CD4-positive, alpha-beta memory T cell (primary cell): ENCODE results near the gene GABRA4. TPM values are rescaled to one million over a fixed set of nuclear protein-coding genes. Genes with fewer than 3 reads are reported as not detected.
A peak's percentile ranks its signal among the peaks of the same experiment; 100 is the strongest.

Source experiments
- CTCF ChIA-PET: fragments of 350-600 bp; sonication (Branson Sonifier 250); formaldehyde crosslinking; loops from one replicate; lab custom pipeline; 2021; ENCODE audit warnings: inconsistent platforms; ENCODE audit not compliant: partially characterized antibody; lab: Charles Lee
- POLR2A ChIA-PET: fragments of 350-600 bp; sonication (Branson Sonifier 250); formaldehyde crosslinking; loops from one replicate; lab custom pipeline; 2021; ENCODE audit not compliant: partially characterized antibody; lab: Charles Lee
- DNase-seq, 5 donors: peaks; one replicate each; pipeline versions ENCODE4 v3.0.0 to v3.0.0-alpha.2; 2020 to 2022; ENCODE audit warnings: mixed read lengths in 1 of 5
- H3K27ac ChIP-seq: one replicate; pipeline ENCODE4 v1.7.0; 2013; ENCODE audit warnings: low read depth, low read length
- H3K27me3 ChIP-seq: 2 replicates; pipeline ENCODE4 v1.7.0; 2013; ENCODE audit warnings: mild to moderate bottlenecking, low read length, moderate library complexity; ENCODE audit not compliant: insufficient read depth
- H3K36me3 ChIP-seq: 2 replicates; pipeline ENCODE4 v1.7.0; 2013; ENCODE audit warnings: mild to moderate bottlenecking, low read length, moderate library complexity; ENCODE audit not compliant: insufficient read depth
- H3K4me1 ChIP-seq: 2 replicates; pipeline ENCODE4 v1.7.0; 2013; ENCODE audit warnings: mild to moderate bottlenecking, low read length, moderate library complexity; ENCODE audit not compliant: insufficient read depth
- H3K4me3 ChIP-seq, 2 donors: one replicate each; pipeline ENCODE4 v1.7.0; 2013; ENCODE audit warnings: low read length in 2 of 2, mild to moderate bottlenecking in 1 of 2
- H3K9me3 ChIP-seq, 2 donors: one replicate each; pipeline ENCODE4 v1.7.0; 2013; ENCODE audit warnings: low read length in 2 of 2, control low read depth in 1 of 2; ENCODE audit not compliant: control insufficient read depth in 1 of 2
- H3K27ac Mint-ChIP-seq, 7 donors: one replicate each; pipeline ENCODE4 v1.8.0; 2020 to 2021; ENCODE audit warnings: mixed read lengths in 7 of 7, mild to moderate bottlenecking in 6 of 7, inconsistent platforms in 3 of 7, moderate library complexity in 3 of 7
- H3K27me3 Mint-ChIP-seq, 2 donors: one replicate each; pipeline ENCODE4 v1.8.0; 2020 to 2021; ENCODE audit warnings: mixed read lengths in 2 of 2
- H3K36me3 Mint-ChIP-seq, 2 donors: one replicate each; pipeline ENCODE4 v1.8.0; 2020 to 2021; ENCODE audit warnings: mixed read lengths in 2 of 2, inconsistent platforms in 1 of 2, mild to moderate bottlenecking in 1 of 2
- H3K4me1 Mint-ChIP-seq, 4 donors: one replicate each; pipeline ENCODE4 v1.8.0; 2020 to 2021; ENCODE audit warnings: mixed read lengths in 4 of 4, mild to moderate bottlenecking in 1 of 4
- H3K4me3 Mint-ChIP-seq, 8 donors: one replicate each; pipeline ENCODE4 v1.8.0; 2020 to 2021; ENCODE audit warnings: mixed read lengths in 8 of 8, mild to moderate bottlenecking in 7 of 8, moderate library complexity in 6 of 8, inconsistent platforms in 3 of 8
- H3K9me3 Mint-ChIP-seq, 8 donors: one replicate each; pipeline ENCODE4 v1.8.0; 2020 to 2021; ENCODE audit warnings: mixed read lengths in 8 of 8, mild to moderate bottlenecking in 5 of 8, inconsistent platforms in 3 of 8, moderate library complexity in 1 of 8
- intact Hi-C: fragments of 100-400 bp; cut with micrococcal nuclease; formaldehyde crosslinking; loops from one replicate; pipeline ENCODE4 v1.15.1; 2023
- polyA plus RNA-seq, 2 donors: library from polyadenylated mRNA; unstranded; fragments of 300-500 nt; fragmentation: Illumina TruSeq; gene quantifications; one replicate each; pipeline ENCODE4 v1.2.3, GENCODE V29; 2021
- total RNA-seq, 2 experiments: library from RNA; stranded (reverse); gene quantifications; one replicate each; pipeline ENCODE4 v1.2.3, GENCODE V29; 2021

The GABRA4 gene
- total and polyA plus RNA-seq, 4 experiments from 2014 or later, result not detected

DNA sequence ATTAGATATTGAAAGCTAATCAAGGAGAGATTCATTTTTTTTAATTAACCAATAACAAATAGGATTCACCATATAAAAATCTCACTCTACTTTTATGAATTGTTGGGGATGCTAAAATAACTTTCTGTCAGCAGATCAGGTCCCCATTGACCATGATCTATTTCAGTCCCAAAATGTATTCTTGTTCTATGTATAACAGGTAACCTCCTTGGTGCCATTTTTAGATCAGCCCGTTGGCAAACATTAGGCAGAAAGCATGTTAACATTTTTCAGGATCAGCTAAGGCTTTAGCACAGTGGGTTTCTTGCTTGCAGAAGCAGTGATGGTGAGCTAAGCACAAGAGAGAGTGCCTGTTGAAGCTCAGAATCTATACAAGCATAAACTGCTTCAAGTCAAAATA is 43.6 kb downstream of the GABRA4 start:
- Mint-ChIP-seq H3K27me3 (no peaks in the 10 kb centered on the region), H3K4me1 (no peaks in the 10 kb centered on the region), H3K9me3 (peaks cover 0 to 1% (median 0%) of the 10 kb centered on the region in 8 donors), H3K36me3 (no peaks in the 10 kb centered on the region), H3K4me3 (no peak overlapping the region), H3K27ac (no peak overlapping the region)
- Histone ChIP-seq H3K4me3 (no peak overlapping the region), H3K27me3 (no peaks in the 10 kb centered on the region), H3K27ac (no peak overlapping the region), H3K36me3 (no peaks in the 10 kb centered on the region), H3K4me1 (no peaks in the 10 kb centered on the region), H3K9me3 (no peaks in the 10 kb centered on the region)
- DNase-seq, result no peak
- intact Hi-C loops, result no loop called here
- ChIA-PET POLR2A (no interaction called here), CTCF (interaction anchor here (1.5 kb wide), 1 partner anchor 24 kb away, joined by 4 read pairs; no protein-coding TSS in a partner anchor)

DNA sequence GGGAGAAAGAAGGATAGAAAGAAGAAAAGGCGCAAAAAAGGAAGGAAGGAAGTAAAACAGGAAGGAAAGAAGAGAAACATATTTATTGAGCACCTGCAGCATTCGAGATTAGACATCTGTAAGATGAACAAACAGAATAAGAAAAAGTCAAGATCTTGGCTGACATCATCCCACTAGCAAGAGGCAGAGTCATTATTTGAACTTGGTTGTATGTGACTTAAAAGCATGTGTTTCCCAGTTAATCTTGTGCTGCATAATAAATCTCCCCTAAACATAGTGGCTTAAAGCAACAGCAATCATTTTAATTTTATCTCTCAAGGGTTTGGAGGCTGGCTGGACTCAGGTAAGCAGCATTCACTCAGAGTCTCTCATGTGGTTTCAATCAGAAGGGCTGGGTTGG is 45.8 kb downstream of the GABRA4 start:
- Histone ChIP-seq H3K27ac (no peak overlapping the region), H3K4me1 (no peaks in the 10 kb centered on the region), H3K36me3 (no peaks in the 10 kb centered on the region), H3K4me3 (no peak overlapping the region), H3K9me3 (no peaks in the 10 kb centered on the region), H3K27me3 (no peaks in the 10 kb centered on the region)
- Mint-ChIP-seq H3K36me3 (no peaks in the 10 kb centered on the region), H3K27me3 (peaks cover 1 to 3% of the 10 kb centered on the region in 2 donors), H3K4me3 (no peak overlapping the region), H3K9me3 (peaks cover 0 to 1% (median 0%) of the 10 kb centered on the region in 8 donors), H3K27ac (no peak overlapping the region), H3K4me1 (no peaks in the 10 kb centered on the region)
- intact Hi-C loops, result no loop called here
- no peak for DNase-seq
- ChIA-PET POLR2A (no interaction called here), CTCF (no interaction called here)

DNA sequence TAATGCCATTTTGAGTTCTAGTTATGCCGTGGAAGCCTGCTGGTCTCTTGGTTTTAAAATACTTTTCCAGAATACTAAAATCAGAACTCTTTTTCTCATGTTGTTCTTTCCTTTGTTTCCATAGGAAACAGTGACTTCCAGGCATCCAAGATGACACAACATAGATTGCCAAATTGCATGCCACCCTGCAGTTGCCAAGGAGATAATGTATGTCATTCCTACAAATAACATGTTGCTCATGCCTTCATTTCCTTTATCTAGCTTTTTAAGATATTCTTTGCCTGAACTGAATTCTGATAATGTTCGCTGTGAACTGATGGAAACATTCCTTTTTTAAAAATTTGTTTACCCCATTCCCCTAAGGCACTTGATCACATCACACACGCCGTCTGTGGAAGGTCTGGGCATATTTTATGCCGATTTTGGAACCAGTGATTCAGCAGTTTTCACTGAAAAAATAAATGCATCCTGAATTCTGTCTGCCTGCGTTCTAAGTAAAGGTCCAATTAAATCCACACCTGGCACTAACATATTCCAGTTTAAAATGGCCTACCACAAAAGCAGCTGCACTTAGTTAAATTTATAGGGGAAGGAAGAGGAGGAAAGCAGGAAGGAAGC is 46.4 kb downstream of the GABRA4 start:
- no peaks in the 10 kb centered on the region for H3K9me3 ChIP-seq
- no peak overlapping the region for H3K4me3 ChIP-seq
- no peaks in the 10 kb centered on the region for H3K36me3 ChIP-seq
- Mint-ChIP-seq H3K9me3 (peaks cover 0 to 1% (median 0%) of the 10 kb centered on the region in 8 donors), H3K27me3 (peaks cover 1 to 3% of the 10 kb centered on the region in 2 donors), H3K4me3 (no peak overlapping the region), H3K36me3 (no peaks in the 10 kb centered on the region), H3K27ac (peak overlapping the region in 1 of 7 donors; percentile 22), H3K4me1 (no peaks in the 10 kb centered on the region)
- DNase-seq, result no peak
- no peaks in the 10 kb centered on the region for H3K4me1 ChIP-seq
- ChIA-PET CTCF (no interaction called here), POLR2A (no interaction called here)
- intact Hi-C loops, result no loop called here
- no peak overlapping the region for H3K27ac ChIP-seq
- no peaks in the 10 kb centered on the region for H3K27me3 ChIP-seq

DNA sequence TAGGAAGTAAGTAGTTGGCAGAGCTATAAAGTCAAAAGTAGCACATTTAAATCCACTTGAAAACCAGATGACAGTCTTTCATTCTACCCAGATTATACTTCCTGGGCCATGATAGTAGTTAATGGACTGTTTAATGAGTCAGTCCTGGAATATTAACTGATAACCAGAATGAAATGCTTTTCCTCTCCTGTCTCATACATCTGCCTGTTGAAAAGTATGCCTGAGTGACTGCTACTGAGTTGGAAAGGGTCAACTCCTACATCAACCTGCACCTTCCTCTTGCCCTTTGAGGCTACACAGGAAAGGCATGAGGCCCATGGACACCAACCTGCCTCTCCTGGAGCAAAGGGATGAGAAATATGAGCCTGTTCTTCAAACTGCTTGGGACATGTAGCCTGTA is 48.3 kb downstream of the GABRA4 start:
- Mint-ChIP-seq H3K27me3 (peaks cover 1 to 3% of the 10 kb centered on the region in 2 donors), H3K4me3 (no peak overlapping the region), H3K36me3 (no peaks in the 10 kb centered on the region), H3K27ac (no peak overlapping the region), H3K9me3 (peaks cover 0 to 1% (median 0%) of the 10 kb centered on the region in 8 donors), H3K4me1 (no peaks in the 10 kb centered on the region)
- CTCF ChIA-PET, result no interaction called here
- Histone ChIP-seq H3K9me3 (no peaks in the 10 kb centered on the region), H3K36me3 (no peaks in the 10 kb centered on the region), H3K27me3 (no peaks in the 10 kb centered on the region), H3K27ac (no peak overlapping the region), H3K4me3 (no peak overlapping the region), H3K4me1 (no peaks in the 10 kb centered on the region)
- no peak for DNase-seq
- POLR2A ChIA-PET, result no interaction called here
- intact Hi-C loops, result no loop called here

DNA sequence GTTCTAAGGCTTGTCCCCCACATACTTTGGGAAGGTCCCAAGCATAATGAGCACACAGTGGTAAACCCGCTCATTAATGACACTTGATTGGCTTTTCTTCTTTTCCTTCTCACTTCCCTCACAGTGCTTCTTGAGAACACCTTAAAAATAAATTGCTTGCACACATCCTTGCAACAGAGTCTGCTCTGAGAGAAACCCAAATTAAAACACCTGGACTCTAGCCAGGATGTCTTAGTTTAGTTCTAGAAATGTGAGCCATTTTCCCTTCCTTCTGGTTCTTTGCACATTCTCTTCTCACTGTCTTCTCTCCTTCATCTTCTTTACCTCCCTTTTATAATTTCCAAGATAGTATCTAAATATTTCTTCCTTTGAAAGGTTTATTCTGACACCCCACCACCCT is 49.0 kb downstream of the GABRA4 start:
- no peak overlapping the region for H3K27ac ChIP-seq
- no peak overlapping the region for H3K4me3 ChIP-seq
- H3K27me3 ChIP-seq, result no peaks in the 10 kb centered on the region
- H3K9me3 ChIP-seq, result no peaks in the 10 kb centered on the region
- Mint-ChIP-seq H3K27ac (no peak overlapping the region), H3K4me1 (no peaks in the 10 kb centered on the region), H3K9me3 (peaks cover 0 to 1% (median 0%) of the 10 kb centered on the region in 8 donors), H3K4me3 (no peak overlapping the region), H3K36me3 (no peaks in the 10 kb centered on the region), H3K27me3 (peaks cover 1 to 3% of the 10 kb centered on the region in 2 donors)
- H3K36me3 ChIP-seq, result no peaks in the 10 kb centered on the region
- no peak for DNase-seq
- intact Hi-C loops, result no loop called here
- CTCF ChIA-PET, result no interaction called here
- POLR2A ChIA-PET, result no interaction called here
- no peaks in the 10 kb centered on the region for H3K4me1 ChIP-seq

DNA sequence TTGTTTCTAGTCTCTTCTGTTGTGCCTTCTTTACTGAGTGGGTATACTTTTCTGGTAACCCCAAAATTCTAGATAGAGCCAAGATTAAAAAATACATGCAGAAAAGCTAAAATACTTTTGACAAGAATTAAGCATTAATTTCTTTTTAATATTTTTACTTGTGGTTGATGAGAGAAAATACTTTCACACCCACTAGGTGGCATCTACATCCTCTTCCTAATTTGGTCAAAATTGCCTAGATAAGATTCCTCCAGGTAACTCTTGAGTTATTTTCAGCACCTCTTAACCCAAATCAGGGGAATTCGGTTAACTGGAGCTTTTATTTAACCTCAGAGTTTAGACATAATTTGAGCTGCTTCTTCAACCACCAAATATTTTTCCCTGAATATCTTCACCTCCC is 55.9 kb downstream of the GABRA4 start:
- no peaks in the 10 kb centered on the region for H3K36me3 Mint-ChIP-seq
- Histone ChIP-seq H3K27me3 (no peaks in the 10 kb centered on the region), H3K9me3 (no peaks in the 10 kb centered on the region), H3K4me3 (no peak overlapping the region), H3K36me3 (no peaks in the 10 kb centered on the region), H3K4me1 (no peaks in the 10 kb centered on the region), H3K27ac (no peak overlapping the region)
- ChIA-PET POLR2A (no interaction called here), CTCF (interaction anchor here (1.3 kb wide), 1 partner anchor 9 kb away, joined by 4 read pairs; no protein-coding TSS in a partner anchor)
- intact Hi-C loops, result no loop called here
- no peak for DNase-seq
- no peaks in the 10 kb centered on the region for H3K4me1 Mint-ChIP-seq
- H3K4me3 Mint-ChIP-seq, result no peak overlapping the region
- no peak overlapping the region for H3K27ac Mint-ChIP-seq
- no peaks in the 10 kb centered on the region for H3K27me3 Mint-ChIP-seq
- H3K9me3 Mint-ChIP-seq, result no peaks in the 10 kb centered on the region

DNA sequence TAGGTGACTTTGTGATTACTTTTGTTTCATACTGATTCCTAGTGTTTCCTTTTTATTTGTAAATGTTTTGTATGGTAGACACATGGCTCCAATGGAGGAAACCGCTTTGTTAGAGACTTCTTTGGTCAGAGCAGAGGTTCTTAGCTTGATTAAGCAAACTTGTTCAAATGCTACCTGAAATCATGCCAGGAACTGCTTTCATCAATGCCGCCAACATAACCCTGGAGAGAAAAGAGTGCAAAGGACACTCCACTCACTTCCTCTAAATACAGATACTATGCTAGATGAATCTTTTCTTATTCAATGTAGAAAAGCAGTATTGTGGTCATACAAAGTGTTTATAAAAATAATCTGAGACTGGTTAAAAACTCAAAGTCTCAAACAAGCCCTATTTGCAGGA is 58.7 kb downstream of the GABRA4 start:
- DNase-seq, result no peak
- no peaks in the 10 kb centered on the region for H3K4me1 Mint-ChIP-seq
- H3K4me3 ChIP-seq, result no peak overlapping the region
- CTCF ChIA-PET, result no interaction called here
- H3K27ac ChIP-seq, result no peak overlapping the region
- no peaks in the 10 kb centered on the region for H3K9me3 Mint-ChIP-seq
- no peaks in the 10 kb centered on the region for H3K36me3 Mint-ChIP-seq
- no peaks in the 10 kb centered on the region for H3K27me3 Mint-ChIP-seq
- no peaks in the 10 kb centered on the region for H3K9me3 ChIP-seq
- no peak overlapping the region for H3K4me3 Mint-ChIP-seq
- H3K27ac Mint-ChIP-seq, result no peak overlapping the region
- no peaks in the 10 kb centered on the region for H3K27me3 ChIP-seq
- POLR2A ChIA-PET, result no interaction called here
- H3K36me3 ChIP-seq, result no peaks in the 10 kb centered on the region
- intact Hi-C loops, result no loop called here
- no peaks in the 10 kb centered on the region for H3K4me1 ChIP-seq
